Endothelial cell (in vitro differentiated cells): Measurements from ENCODE around the gene UBASH3B. TPM values are rescaled to one million over a fixed set of nuclear protein-coding genes. Genes with fewer than 3 reads are reported as not detected.

Experiments
- DNase-seq: peaks from one replicate; pipeline ENCODE4 v3.0.0; 2021; ENCODE audit warnings: low spot score
- H3K27ac Mint-ChIP-seq: one replicate; pipeline ENCODE4 v1.8.0; 2021; ENCODE audit warnings: mixed read lengths, inconsistent platforms; ENCODE audit not compliant: unreplicated experiment
- H3K27me3 Mint-ChIP-seq: one replicate; pipeline ENCODE4 v1.8.0; 2021; ENCODE audit warnings: mild to moderate bottlenecking, moderate library complexity, mixed read lengths, inconsistent platforms; ENCODE audit not compliant: unreplicated experiment
- H3K36me3 Mint-ChIP-seq: one replicate; pipeline ENCODE4 v1.8.0; 2021; ENCODE audit warnings: mild to moderate bottlenecking, low read depth, mixed read lengths, inconsistent platforms; ENCODE audit not compliant: unreplicated experiment
- H3K4me1 Mint-ChIP-seq: one replicate; pipeline ENCODE4 v1.8.0; 2021; ENCODE audit warnings: mild to moderate bottlenecking, mixed read lengths, inconsistent platforms; ENCODE audit not compliant: unreplicated experiment
- H3K4me3 Mint-ChIP-seq: one replicate; pipeline ENCODE4 v1.8.0; 2021; ENCODE audit warnings: mild to moderate bottlenecking, mixed read lengths, inconsistent platforms; ENCODE audit not compliant: unreplicated experiment
- H3K9me3 Mint-ChIP-seq: one replicate; pipeline ENCODE4 v1.8.0; 2021; ENCODE audit warnings: mixed read lengths, inconsistent platforms; ENCODE audit not compliant: unreplicated experiment
- total RNA-seq: library from RNA; stranded (reverse); fragmentation: NEBNext Ultra II Directional; extraction: Animal tissue kit (Norgen Biotek cat#: 25700); gene quantifications from one replicate; pipeline ENCODE4 v1.2.1, GENCODE V29; 2021; ENCODE audit not compliant: unreplicated experiment
- TF ChIP-seq, protein P1 (sequence below): fragments of 200-600 bp; sonication (generic); IDR thresholded peaks from one replicate; pipeline ENCODE4 v1.5.0; 2021; ENCODE audit warnings: antibody characterized with exemption; ENCODE audit not compliant: unreplicated experiment

Gene UBASH3B
- total RNA-seq, 1 donor from 2014 or later, result 43.3 TPM

DNA sequence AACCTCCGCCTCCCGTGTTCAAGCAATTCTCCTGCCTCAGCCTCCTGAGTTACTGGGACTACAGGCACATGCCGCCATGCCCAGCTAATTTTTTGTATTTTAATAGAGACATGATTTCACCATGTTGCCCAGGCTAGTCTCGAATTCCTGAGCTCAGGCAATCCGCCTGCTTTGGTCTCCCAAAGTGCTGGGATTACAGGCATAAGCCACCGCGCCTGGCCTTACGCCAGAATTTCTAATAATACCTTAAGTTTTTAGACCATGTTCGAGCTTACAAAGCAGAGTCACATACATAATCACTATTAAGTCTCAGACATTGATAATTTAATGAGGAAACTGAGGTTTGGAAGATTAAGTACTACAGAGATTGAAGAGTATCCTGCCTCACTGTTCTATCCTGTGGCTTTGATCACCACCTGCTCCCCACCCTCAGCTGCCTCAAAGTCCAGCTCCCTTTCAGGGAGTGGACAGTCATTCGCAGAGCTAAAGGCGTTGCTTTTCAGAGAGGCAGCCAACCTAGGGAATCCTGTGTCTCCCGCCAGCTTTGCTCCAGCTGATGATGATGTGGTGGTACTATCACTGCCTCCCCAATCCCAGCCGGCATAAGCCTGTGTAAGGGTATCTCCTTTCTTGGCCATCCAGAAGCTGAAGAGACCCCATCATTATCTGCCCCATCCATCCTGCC lies 7.7 kb downstream of the UBASH3B start:
- H3K36me3 Mint-ChIP-seq, result peaks cover 6% of the 10 kb centered on the region
- TF ChIP-seq, protein P1, sequence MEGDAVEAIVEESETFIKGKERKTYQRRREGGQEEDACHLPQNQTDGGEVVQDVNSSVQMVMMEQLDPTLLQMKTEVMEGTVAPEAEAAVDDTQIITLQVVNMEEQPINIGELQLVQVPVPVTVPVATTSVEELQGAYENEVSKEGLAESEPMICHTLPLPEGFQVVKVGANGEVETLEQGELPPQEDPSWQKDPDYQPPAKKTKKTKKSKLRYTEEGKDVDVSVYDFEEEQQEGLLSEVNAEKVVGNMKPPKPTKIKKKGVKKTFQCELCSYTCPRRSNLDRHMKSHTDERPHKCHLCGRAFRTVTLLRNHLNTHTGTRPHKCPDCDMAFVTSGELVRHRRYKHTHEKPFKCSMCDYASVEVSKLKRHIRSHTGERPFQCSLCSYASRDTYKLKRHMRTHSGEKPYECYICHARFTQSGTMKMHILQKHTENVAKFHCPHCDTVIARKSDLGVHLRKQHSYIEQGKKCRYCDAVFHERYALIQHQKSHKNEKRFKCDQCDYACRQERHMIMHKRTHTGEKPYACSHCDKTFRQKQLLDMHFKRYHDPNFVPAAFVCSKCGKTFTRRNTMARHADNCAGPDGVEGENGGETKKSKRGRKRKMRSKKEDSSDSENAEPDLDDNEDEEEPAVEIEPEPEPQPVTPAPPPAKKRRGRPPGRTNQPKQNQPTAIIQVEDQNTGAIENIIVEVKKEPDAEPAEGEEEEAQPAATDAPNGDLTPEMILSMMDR, result no peak
- no peak overlapping the region for H3K27ac Mint-ChIP-seq
- no peaks in the 10 kb centered on the region for H3K9me3 Mint-ChIP-seq
- DNase-seq, result no peak
- H3K4me3 Mint-ChIP-seq, result no peak overlapping the region
- H3K27me3 Mint-ChIP-seq, result peaks cover 4% of the 10 kb centered on the region
- peaks cover 21% of the 10 kb centered on the region for H3K4me1 Mint-ChIP-seq

DNA sequence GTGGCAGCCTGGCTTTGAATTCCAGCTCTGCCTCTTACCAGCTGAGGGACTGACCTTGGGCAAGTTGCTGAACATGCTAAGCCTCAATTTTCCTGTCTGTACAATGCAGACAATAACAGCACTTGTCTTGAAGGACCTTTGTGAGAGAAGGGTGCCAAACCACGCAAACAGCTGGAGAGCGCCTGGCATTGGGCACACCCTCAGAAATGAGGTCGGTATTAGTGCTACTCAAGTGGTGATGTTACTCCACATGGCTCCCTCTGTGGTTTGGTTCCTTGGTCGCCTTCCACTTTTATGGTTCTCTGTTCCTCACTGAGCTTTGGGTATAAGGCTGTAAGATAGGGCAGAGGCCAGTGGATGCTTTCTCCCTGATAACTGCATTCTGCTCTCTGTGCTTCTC lies 8.2 kb downstream of the UBASH3B start:
- Mint-ChIP-seq H3K4me1 (peaks cover 21% of the 10 kb centered on the region), H3K27ac (no peak overlapping the region), H3K9me3 (no peaks in the 10 kb centered on the region), H3K4me3 (no peak overlapping the region), H3K27me3 (peaks cover 4% of the 10 kb centered on the region), H3K36me3 (peaks cover 6% of the 10 kb centered on the region)
- DNase-seq, result no peak
- TF ChIP-seq, protein P1, result no peak

DNA sequence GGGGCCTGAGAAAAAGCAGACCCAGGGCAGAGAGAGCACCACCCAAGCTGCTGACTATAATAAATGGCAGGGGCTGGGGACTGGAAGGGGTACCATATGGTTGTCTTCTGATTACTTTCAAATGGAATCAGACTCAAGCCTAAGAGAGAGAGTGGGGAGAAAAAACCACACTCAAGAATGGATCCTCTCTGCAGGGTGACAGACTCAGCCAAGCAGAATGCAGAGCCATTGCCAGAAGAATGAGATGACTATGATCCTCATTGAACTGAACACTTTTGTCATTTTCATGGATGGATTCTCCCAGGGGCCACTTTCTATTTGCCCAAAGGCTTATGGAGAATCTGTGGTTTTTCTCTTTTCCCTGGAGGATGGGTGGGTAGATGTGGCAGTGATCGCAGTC lies 8.7 kb downstream of the UBASH3B start:
- DNase-seq, result no peak
- H3K4me3 Mint-ChIP-seq, result no peak overlapping the region
- H3K27ac Mint-ChIP-seq, result no peak overlapping the region
- peaks cover 17% of the 10 kb centered on the region for H3K4me1 Mint-ChIP-seq
- peaks cover 2% of the 10 kb centered on the region for H3K9me3 Mint-ChIP-seq
- peaks cover 3% of the 10 kb centered on the region for H3K36me3 Mint-ChIP-seq
- peaks cover 4% of the 10 kb centered on the region for H3K27me3 Mint-ChIP-seq
- TF ChIP-seq, protein P1, result no peak

DNA sequence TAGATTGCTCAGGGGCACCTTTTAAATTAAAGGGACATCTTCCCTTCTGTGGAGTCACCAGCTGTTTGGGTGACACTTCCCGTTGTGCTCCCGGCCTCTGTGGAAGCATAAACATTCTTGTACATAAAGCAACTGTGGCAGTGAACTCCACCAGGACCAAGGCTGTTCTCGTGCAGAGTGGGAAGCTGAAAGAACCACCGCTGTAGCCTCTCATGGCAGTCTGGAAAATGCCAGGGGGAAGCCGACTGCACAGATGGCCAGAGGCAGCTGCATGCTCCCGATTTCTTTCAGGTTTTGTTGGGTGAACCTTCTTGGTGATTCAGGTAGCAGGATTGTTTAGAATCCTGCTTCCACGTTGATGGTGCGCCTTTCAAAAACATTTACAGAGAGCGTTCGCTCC lies 10.3 kb downstream of the UBASH3B start:
- no peak for DNase-seq
- Mint-ChIP-seq H3K27ac (no peak overlapping the region), H3K27me3 (peaks cover 4% of the 10 kb centered on the region), H3K4me3 (no peak overlapping the region), H3K36me3 (peaks cover 5% of the 10 kb centered on the region), H3K9me3 (peaks cover 4% of the 10 kb centered on the region), H3K4me1 (peaks cover 5% of the 10 kb centered on the region)
- TF ChIP-seq, protein P1, result no peak

DNA sequence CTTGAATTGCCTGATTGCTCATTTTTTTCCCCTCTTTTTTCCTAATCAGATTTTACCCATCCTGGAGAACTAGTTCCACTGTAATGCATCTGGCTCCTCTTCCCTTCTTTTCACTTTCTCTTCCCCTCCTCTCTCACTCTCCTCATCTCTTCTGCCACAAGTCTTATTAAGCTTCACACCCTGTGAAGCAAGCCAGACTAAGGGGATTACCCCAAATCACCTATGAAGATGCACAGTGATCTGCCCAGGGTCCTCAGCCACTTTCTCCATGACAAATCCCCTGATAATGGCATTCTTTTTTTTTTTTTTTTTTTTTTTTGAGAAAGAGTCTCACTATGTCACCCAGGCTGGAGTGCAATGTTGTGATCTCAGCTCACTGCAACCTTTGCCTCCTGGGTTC lies 11.2 kb downstream of the UBASH3B start:
- peaks cover 3% of the 10 kb centered on the region for H3K4me1 Mint-ChIP-seq
- peaks cover 4% of the 10 kb centered on the region for H3K9me3 Mint-ChIP-seq
- H3K36me3 Mint-ChIP-seq, result peaks cover 5% of the 10 kb centered on the region
- no peak for DNase-seq
- H3K4me3 Mint-ChIP-seq, result no peak overlapping the region
- H3K27me3 Mint-ChIP-seq, result peaks cover 6% of the 10 kb centered on the region
- no peak overlapping the region for H3K27ac Mint-ChIP-seq
- TF ChIP-seq, protein P1, result no peak
